Measurements from ENCODE around the gene CDK18.

DNA sequence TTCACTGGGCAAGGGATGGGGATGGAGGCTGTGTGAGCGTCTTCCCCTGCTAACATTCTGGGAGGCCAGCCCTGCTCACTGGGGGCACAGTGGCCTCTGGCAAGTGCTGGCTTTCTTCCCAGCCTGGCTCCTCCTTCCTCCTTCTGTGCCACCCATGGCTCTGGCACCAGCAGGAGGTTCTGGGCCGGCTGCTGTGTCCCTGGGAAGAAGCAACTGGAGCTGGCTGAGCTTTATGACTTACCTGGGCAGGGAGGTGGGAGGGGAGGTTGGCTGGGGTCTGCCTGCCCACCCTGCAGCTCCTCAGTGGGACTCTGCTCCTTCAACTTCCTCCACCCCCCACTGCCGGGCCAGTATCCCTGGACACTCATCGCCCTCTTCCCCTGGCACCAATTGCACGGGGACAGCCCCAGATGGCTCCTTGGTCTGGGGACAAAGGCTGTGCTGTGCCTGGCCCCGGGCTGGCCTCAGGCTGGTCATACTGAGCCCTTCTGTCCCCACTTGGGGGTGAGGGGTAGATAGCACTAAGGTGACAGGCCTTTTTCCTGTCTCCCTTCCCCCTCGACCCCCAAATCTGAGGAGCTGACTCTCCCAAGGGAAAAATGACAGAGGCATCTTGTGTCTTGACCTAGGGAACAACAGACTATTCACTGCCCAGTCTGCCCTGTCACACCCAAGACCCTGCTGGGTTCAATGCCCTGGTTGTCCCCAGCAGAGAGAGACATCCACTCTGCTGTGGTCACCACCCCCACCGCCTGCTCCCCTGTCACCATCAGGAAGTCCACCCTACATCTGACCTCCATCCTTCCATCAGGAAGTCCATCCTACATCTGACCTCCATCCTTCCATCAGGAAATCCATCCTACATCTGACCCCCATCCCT, 14.4 kb downstream of the CDK18 start:
- TF ChIP-seq ZKSCAN8 (CRISPR knock-in tag; IDR thresholded peaks at IDR 0.05), result no peak
- no peak for TF ChIP-seq ETV6 (IDR thresholded peaks at IDR 0.05; ENCODE audit: borderline replicate concordance in 1 of 2, low read depth in 2 of 2, low read length in 1 of 2)
- TF ChIP-seq ETV6 (CRISPR knock-in tag; IDR thresholded peaks at IDR 0.05; ENCODE audit: borderline replicate concordance), result no peak
- TF ChIP-seq FOXP1 (CRISPR knock-in tag; IDR thresholded peaks at IDR 0.05), result no peak
- TF ChIP-seq REST (IDR thresholded peaks at IDR 0.05; ENCODE audit: borderline replicate concordance), result no peak
- no peak for TF ChIP-seq REST (CRISPR knock-in tag; IDR thresholded peaks at IDR 0.05; ENCODE audit: low read depth)
- no peak for TF ChIP-seq CBX8 (IDR thresholded peaks at IDR 0.05; ENCODE audit: borderline replicate concordance, extremely low read depth, low read depth, low read length, poor library complexity, severe bottlenecking)
- TF ChIP-seq CTCF (IDR thresholded peaks at IDR 0.05 in 2 of 3, conservative IDR thresholded peaks at IDR 0.05 in 1 of 3; ENCODE audit: insufficient read depth in 2 of 3, low read depth in 1 of 3, low read length in 3 of 3), result no peak
- TF ChIP-seq SIX5 (IDR thresholded peaks at IDR 0.05; ENCODE audit: borderline replicate concordance in 1 of 2, insufficient read depth in 1 of 2, low read depth in 1 of 2, low read length in 2 of 2), result no peak
- TF ChIP-seq SMARCE1 (IDR thresholded peaks at IDR 0.05), result no peak
- no peak for TF ChIP-seq NELFE (IDR thresholded peaks at IDR 0.05; ENCODE audit: insufficient read depth, insufficient read length)
- TF ChIP-seq GATAD2B (IDR thresholded peaks at IDR 0.05; ENCODE audit: borderline replicate concordance), result no peak
- TF ChIP-seq, protein P1, sequence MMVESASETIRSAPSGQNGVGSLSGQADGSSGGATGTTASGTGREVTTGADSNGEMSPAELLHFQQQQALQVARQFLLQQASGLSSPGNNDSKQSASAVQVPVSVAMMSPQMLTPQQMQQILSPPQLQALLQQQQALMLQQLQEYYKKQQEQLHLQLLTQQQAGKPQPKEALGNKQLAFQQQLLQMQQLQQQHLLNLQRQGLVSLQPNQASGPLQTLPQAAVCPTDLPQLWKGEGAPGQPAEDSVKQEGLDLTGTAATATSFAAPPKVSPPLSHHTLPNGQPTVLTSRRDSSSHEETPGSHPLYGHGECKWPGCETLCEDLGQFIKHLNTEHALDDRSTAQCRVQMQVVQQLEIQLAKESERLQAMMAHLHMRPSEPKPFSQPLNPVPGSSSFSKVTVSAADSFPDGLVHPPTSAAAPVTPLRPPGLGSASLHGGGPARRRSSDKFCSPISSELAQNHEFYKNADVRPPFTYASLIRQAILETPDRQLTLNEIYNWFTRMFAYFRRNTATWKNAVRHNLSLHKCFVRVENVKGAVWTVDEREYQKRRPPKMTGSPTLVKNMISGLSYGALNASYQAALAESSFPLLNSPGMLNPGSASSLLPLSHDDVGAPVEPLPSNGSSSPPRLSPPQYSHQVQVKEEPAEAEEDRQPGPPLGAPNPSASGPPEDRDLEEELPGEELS (CRISPR knock-in tag; IDR thresholded peaks at IDR 0.05; ENCODE audit: borderline replicate concordance), result no peak
- no peak for TF ChIP-seq IRF2 (CRISPR knock-in tag; IDR thresholded peaks at IDR 0.05)
- TF ChIP-seq RBM39 (optimal IDR thresholded peaks at IDR 0.05; ENCODE audit: low read depth, low read length), result no peak
